ENCODE data around the gene ACSS3.

DNA sequence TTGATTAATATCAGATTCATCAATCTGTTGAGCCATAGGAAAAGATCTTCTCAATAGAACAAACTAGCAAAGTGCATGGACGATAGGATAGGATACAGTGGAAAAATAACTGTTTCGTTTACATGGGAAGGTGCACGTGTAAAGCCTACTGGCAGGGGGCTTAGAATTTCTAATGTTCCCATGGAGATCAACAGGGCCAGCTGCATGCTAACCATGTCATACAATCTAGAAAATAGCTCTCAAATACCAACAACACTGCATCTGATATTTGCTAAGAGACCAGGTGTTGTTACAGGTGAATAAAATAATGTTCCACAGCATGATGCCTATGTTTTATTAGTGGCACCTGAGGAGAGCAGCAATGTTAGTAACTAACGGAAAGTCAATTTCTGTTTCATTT, 72.5 kb downstream of the ACSS3 start:
- TF ChIP-seq POLR2AphosphoS5 (IDR thresholded peaks at IDR 0.05): no peak
- no peak for TF ChIP-seq EP300 (IDR thresholded peaks at IDR 0.05)
- TF ChIP-seq CTCF (IDR thresholded peaks at IDR 0.05): no peak

Data from stomach (tissue), 4 donors.